B cell (primary cell): ENCODE measurements around the gene ADAMTS8. TPM values are rescaled to one million over a fixed set of nuclear protein-coding genes. Genes with fewer than 3 reads are reported as not detected.

Experiments
- ATAC-seq: fragments of 200-7000 bp; cut with Tn5 transposase; one replicate; pipeline ENCODE4 v1.10.0; 2021; ENCODE audit warnings: low read depth, mild to moderate bottlenecking, moderate number of reproducible peaks, moderate library complexity
- CTCF ChIA-PET: fragments of 350-600 bp; sonication (Branson Sonifier 250); formaldehyde crosslinking; loops from one replicate; lab custom pipeline; 2021; ENCODE audit warnings: antibody characterized with exemption, inconsistent platforms; lab: Charles Lee
- POLR2A ChIA-PET: fragments of 350-600 bp; sonication (Branson Sonifier 250); formaldehyde crosslinking; loops from one replicate; lab custom pipeline; 2021; ENCODE audit warnings: antibody characterized with exemption; lab: Charles Lee
- DNase-seq: peaks from one replicate; pipeline ENCODE4 v3.0.0; 2013
- H2AFZ ChIP-seq: 2 replicates; pipeline ENCODE4 v1.6.1; 2012; ENCODE audit warnings: mild to moderate bottlenecking, low read depth, low read length; ENCODE audit not compliant: insufficient read depth, poor library complexity, severe bottlenecking
- H3K27ac ChIP-seq, 2 donors: 1 replicate in 1 of 2; 2 replicates in 1 of 2; pipeline ENCODE4 v1.5.1; 2012 to 2013; ENCODE audit warnings: low read length in 2 of 2, mild to moderate bottlenecking in 2 of 2, moderate library complexity in 1 of 2
- H3K27me3 ChIP-seq, 4 experiments: fragments of 200-600 bp in 1 of 4; sonication (generic) in 1 of 4; replicated peaks in 1 of 4; 1 replicate in 2 of 4; 2 replicates in 2 of 4; pipeline versions ENCODE4 v1.6.1 to v1.7.0; 2013 to 2016; ENCODE audit warnings: low read length in 3 of 4, mild to moderate bottlenecking in 2 of 4, mixed read lengths in 1 of 4, moderate library complexity in 1 of 4; ENCODE audit not compliant: insufficient read depth in 4 of 4, control insufficient read depth in 3 of 4; ENCODE audit errors: control extremely low read depth in 1 of 4
- H3K36me3 ChIP-seq, 2 experiments: replicated peaks in 1 of 2; 1 replicate in 1 of 2; 2 replicates in 1 of 2; pipeline versions ENCODE4 v1.6.1 to v1.7.1; 2013; ENCODE audit warnings: low read length in 1 of 2; ENCODE audit not compliant: insufficient read depth in 2 of 2, control insufficient read depth in 1 of 2; ENCODE audit errors: control extremely low read depth in 1 of 2, extremely low read depth in 1 of 2
- H3K4me1 ChIP-seq, 2 donors: fragments of 200-600 bp in 1 of 2; sonication (generic) in 1 of 2; 1 replicate in 1 of 2; 2 replicates in 1 of 2; pipeline versions ENCODE4 v1.5.1 to v1.6.1; 2013 to 2017; ENCODE audit warnings: low read length in 2 of 2; ENCODE audit not compliant: control insufficient read depth in 2 of 2, insufficient read depth in 2 of 2
- H3K4me2 ChIP-seq: replicated peaks from 2 replicates; pipeline ENCODE3; 2012; ENCODE audit warnings: mild to moderate bottlenecking, low read depth, low read length; ENCODE audit not compliant: poor library complexity, severe bottlenecking
- H3K4me3 ChIP-seq, 5 experiments: fragments of 200-600 bp in 1 of 5; sonication (generic) in 1 of 5; 1 replicate in 3 of 5; 2 replicates in 2 of 5; pipeline versions ENCODE4 v1.5.1 to v1.7.0; 2011 to 2016; ENCODE audit warnings: low read length in 4 of 5, mild to moderate bottlenecking in 4 of 5, low read depth in 2 of 5, control low read depth in 1 of 5, moderate library complexity in 1 of 5; ENCODE audit not compliant: insufficient read depth in 1 of 5; ENCODE audit errors: control extremely low read depth in 1 of 5, extremely low read depth in 1 of 5
- H3K79me2 ChIP-seq: fragments of 200-600 bp; sonication (generic); one replicate; pipeline ENCODE4 v1.6.0; 2016; ENCODE audit warnings: low read length; ENCODE audit not compliant: control insufficient read depth, insufficient read depth
- H3K9ac ChIP-seq: fragments of 200-600 bp; sonication (generic); 2 replicates; pipeline ENCODE4 v1.6.1; 2017; ENCODE audit warnings: mild to moderate bottlenecking, low read length, moderate library complexity
- H3K9me3 ChIP-seq, 3 donors: one replicate each; pipeline versions ENCODE4 v1.6.1 to v1.7.1; 2013; ENCODE audit warnings: low read length in 2 of 3; ENCODE audit not compliant: control insufficient read depth in 2 of 3, insufficient read depth in 1 of 3; ENCODE audit errors: control extremely low read depth in 1 of 3
- H4K20me1 ChIP-seq: 2 replicates; pipeline ENCODE4 v1.6.0; 2012; ENCODE audit warnings: mild to moderate bottlenecking, low read length; ENCODE audit not compliant: insufficient read depth, control insufficient read depth, poor library complexity, severe bottlenecking
- H3K27ac Mint-ChIP-seq: one replicate; pipeline ENCODE4 v1.8.0; 2021; ENCODE audit warnings: mixed read lengths
- H3K27me3 Mint-ChIP-seq: one replicate; pipeline ENCODE4 v1.8.0; 2021; ENCODE audit warnings: mixed read lengths
- H3K4me1 Mint-ChIP-seq: one replicate; pipeline ENCODE4 v1.8.0; 2021; ENCODE audit warnings: mixed read lengths
- H3K4me3 Mint-ChIP-seq: one replicate; pipeline ENCODE4 v1.8.0; 2021; ENCODE audit warnings: mixed read lengths
- H3K9me3 Mint-ChIP-seq: one replicate; pipeline ENCODE4 v1.8.0; 2022; ENCODE audit warnings: mixed read lengths; ENCODE audit not compliant: insufficient read depth
- CTCF ChIP-seq: fragments of 200-600 bp; IDR thresholded peaks from one replicate; pipeline ENCODE4 v1.8.0; 2022; ENCODE audit warnings: antibody characterized with exemption, mild to moderate bottlenecking
- EZH2 ChIP-seq: IDR thresholded peaks from 2 replicates; pipeline ENCODE4 v1.6.1; 2012; ENCODE audit warnings: borderline replicate concordance, low read depth, mild to moderate bottlenecking, moderate library complexity, low read length; ENCODE audit not compliant: insufficient read depth, poor library complexity, severe bottlenecking
- WGBS: methylation state at CpG from one replicate; pipeline ENCODE4 v1.1.5; 2013; ENCODE audit warnings: missing lambda C conversion rate; ENCODE audit not compliant: insufficient coverage; 5-methylcytosine and 5-hydroxymethylcytosine counted together
- intact Hi-C: fragments of 100-400 bp; cut with micrococcal nuclease; formaldehyde crosslinking; loops from one replicate; pipeline ENCODE4 v1.10.0; 2022
- polyA plus RNA-seq: library from polyadenylated mRNA; depleted of rRNA; stranded (reverse); fragments of >200 nt; gene quantifications from 2 replicates; pipeline ENCODE4 v1.2.3, GENCODE V29; 2012
- total RNA-seq, 2 donors: library from RNA; stranded (reverse); fragments of 120-200 nt in 1 of 2; gene quantifications; 1 replicate in 1 of 2; 2 replicates in 1 of 2; pipeline versions ENCODE4 v1.2.3 to v1.2.4, GENCODE V29; 2013 to 2022

ADAMTS8 gene
- total and polyA plus RNA-seq, 2 donors (not counting 1 experiment from before 2014, with no cell fraction given): not detected

GRCh38 chr11:130381317-130381716, 47.1 kb downstream of the ADAMTS8 start:
- no peak overlapping the region for H3K9ac ChIP-seq
- intact Hi-C loops: no loop called here
- no peak overlapping the region for H3K4me2 ChIP-seq
- no peak overlapping the region for H2AFZ ChIP-seq
- no peak overlapping the region for H3K27ac ChIP-seq
- ATAC-seq (no peak), DNase-seq (no peak)
- peaks cover 9% of the 10 kb centered on the region for H3K27me3 Mint-ChIP-seq
- no peaks in the 10 kb centered on the region for H3K36me3 ChIP-seq
- H3K4me3 Mint-ChIP-seq: no peak overlapping the region
- H3K4me1 ChIP-seq: no peaks in the 10 kb centered on the region
- H3K27ac Mint-ChIP-seq: no peak overlapping the region
- no peaks in the 10 kb centered on the region for H4K20me1 ChIP-seq
- H3K4me3 ChIP-seq: no peak overlapping the region
- H3K4me1 Mint-ChIP-seq: no peaks in the 10 kb centered on the region
- H3K9me3 ChIP-seq: no peaks in the 10 kb centered on the region
- ChIA-PET CTCF (interaction anchor here (0.8 to 1.2 kb wide), 2 partner anchors 10 to 481 kb away, joined by 3 read pairs; no protein-coding TSS in a partner anchor), POLR2A (no interaction called here)
- H3K79me2 ChIP-seq: no peaks in the 10 kb centered on the region
- WGBS: 85% methylated on average over 7 of the region's 7 CpGs
- no peaks in the 10 kb centered on the region for H3K9me3 Mint-ChIP-seq
- no peak for TF ChIP-seq CTCF
- TF ChIP-seq EZH2: no peak
- H3K27me3 ChIP-seq: no peaks in the 10 kb centered on the region

GRCh38 chr11:130380778-130381177, 47.6 kb downstream of the ADAMTS8 start:
- ATAC-seq: no peak
- DNase-seq: no peak
- Histone ChIP-seq H4K20me1 (no peaks in the 10 kb centered on the region), H2AFZ (no peak overlapping the region), H3K27ac (no peak overlapping the region), H3K4me1 (no peaks in the 10 kb centered on the region), H3K9me3 (no peaks in the 10 kb centered on the region), H3K4me3 (no peak overlapping the region), H3K4me2 (no peak overlapping the region), H3K27me3 (no peaks in the 10 kb centered on the region), H3K9ac (no peak overlapping the region), H3K36me3 (no peaks in the 10 kb centered on the region), H3K79me2 (no peaks in the 10 kb centered on the region)
- POLR2A ChIA-PET: no interaction called here
- H3K4me1 Mint-ChIP-seq: no peaks in the 10 kb centered on the region
- no peak overlapping the region for H3K4me3 Mint-ChIP-seq
- CTCF ChIA-PET: interaction anchor here (0.6 to 1.2 kb wide), 3 partner anchors 10 to 481 kb away, joined by 3 read pairs; no protein-coding TSS in a partner anchor
- 90% methylated on average over 4 of the region's 5 CpGs for WGBS
- TF ChIP-seq EZH2: no peak
- no peak for TF ChIP-seq CTCF
- no peak overlapping the region for H3K27ac Mint-ChIP-seq
- no peaks in the 10 kb centered on the region for H3K9me3 Mint-ChIP-seq
- peaks cover 9% of the 10 kb centered on the region for H3K27me3 Mint-ChIP-seq
- intact Hi-C loops: no loop called here
